Inflammatory macrophage (primary cell): ENCODE data around the gene SNX30.

Experiments used
- DNase-seq, 2 donors: peaks; one replicate each; pipeline ENCODE4 v3.0.0-alpha.2; 2020 to 2022

SNX30 gene

GRCh38 chr9:112752334-112753125, 2.0 kb downstream of the SNX30 start:
- DNase-seq, result peak in 1 of 2 donors; percentile 20

- DNase-seq, result peak; percentile 61 to 69
Measured at GRCh38 chr9:112753725-112754124, 3.2 kb downstream of the SNX30 start.

GRCh38 chr9:112754578-112754977, 4.0 kb downstream of the SNX30 start:
- peak in 1 of 2 donors; percentile 17 for DNase-seq

GRCh38 chr9:112755016-112755427, 4.5 kb downstream of the SNX30 start:
- DNase-seq, result peak; percentile 78 to 85

- no peak for DNase-seq
Measured at GRCh38 chr9:112755675-112756074, 5.1 kb downstream of the SNX30 start.

GRCh38 chr9:112757282-112757883, 6.8 kb downstream of the SNX30 start:
- DNase-seq, result no peak

GRCh38 chr9:112757940-112758339, 7.4 kb downstream of the SNX30 start:
- DNase-seq, result no peak

- no peak for DNase-seq
Measured at GRCh38 chr9:112760821-112761220, 10.3 kb downstream of the SNX30 start.

GRCh38 chr9:112761912-112762655, 11.5 kb downstream of the SNX30 start:
- DNase-seq, result no peak

- no peak for DNase-seq
Measured at GRCh38 chr9:112762726-112763518, 12.4 kb downstream of the SNX30 start.

GRCh38 chr9:112764344-112764743, 13.8 kb downstream of the SNX30 start:
- peak in 1 of 2 donors; percentile 47 for DNase-seq

- no peak for DNase-seq
Measured at GRCh38 chr9:112764837-112765236, 14.3 kb downstream of the SNX30 start.

GRCh38 chr9:112765281-112765680, 14.7 kb downstream of the SNX30 start:
- no peak for DNase-seq

- peak; percentile 34 to 42 for DNase-seq
Measured at GRCh38 chr9:112771359-112772214, 21.0 kb downstream of the SNX30 start.

GRCh38 chr9:112772215-112772509, 21.6 kb downstream of the SNX30 start:
- no peak for DNase-seq

GRCh38 chr9:112772551-112772950, 22.0 kb downstream of the SNX30 start:
- no peak for DNase-seq

GRCh38 chr9:112774006-112774996, 23.7 kb downstream of the SNX30 start:
- DNase-seq, result no peak

GRCh38 chr9:112777914-112778313, 27.4 kb downstream of the SNX30 start:
- no peak for DNase-seq

GRCh38 chr9:112780450-112781036, 30.0 kb downstream of the SNX30 start:
- DNase-seq, result no peak

GRCh38 chr9:112782218-112782617, 31.7 kb downstream of the SNX30 start:
- no peak for DNase-seq
